ENCODE measurements around the gene RHOT2. TPM values are rescaled to one million over a fixed set of nuclear protein-coding genes. Genes with fewer than 3 reads are reported as not detected.
A peak's percentile ranks its signal among the peaks of the same experiment; 100 is the strongest.

The RHOT2 gene
- total and polyA plus RNA-seq, 2 of the 8 experiments (the other 6 are each of a cell fraction or from before 2014, with no cell fraction given): 149 to 194 TPM

DNA sequence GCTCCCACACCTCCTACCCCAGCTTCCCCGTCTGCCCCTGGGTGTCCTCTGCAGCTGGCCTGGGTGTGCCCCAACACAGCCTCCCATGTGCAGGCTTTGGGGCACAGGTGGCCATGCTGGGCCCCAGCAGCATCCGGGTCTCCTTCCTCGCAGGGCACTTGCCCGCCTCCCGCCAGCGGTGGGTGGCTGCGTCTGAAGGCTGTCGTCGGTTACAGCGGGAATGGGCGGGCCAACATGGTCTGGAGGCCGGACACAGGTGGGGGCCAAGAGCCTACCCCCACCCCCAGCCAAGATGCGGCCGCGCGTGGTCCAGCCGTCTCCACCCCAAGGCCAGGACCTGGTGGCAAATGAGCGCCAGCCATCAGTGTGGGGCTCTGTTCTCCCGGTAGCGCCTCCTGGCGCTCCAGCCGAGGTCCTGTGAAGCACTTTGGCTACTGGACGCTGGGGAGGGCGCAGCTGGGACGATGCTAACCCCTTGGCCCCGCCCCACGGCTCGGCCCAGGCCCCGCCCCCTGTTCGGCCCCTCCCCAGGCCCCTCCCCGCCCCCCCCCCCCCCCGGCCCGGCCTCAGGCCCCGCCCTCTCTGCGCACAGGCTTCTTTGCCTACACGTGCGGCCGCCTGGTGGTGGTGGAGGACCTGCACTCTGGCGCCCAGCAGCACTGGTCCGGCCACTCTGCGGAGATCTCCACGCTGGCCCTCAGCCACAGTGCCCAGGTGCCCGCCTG is 7.3 kb upstream of the RHOT2 start (continued):
- TF ChIP-seq USF2 (IDR thresholded peaks at IDR 0.05; ENCODE audit: low read length) (no peak), HDAC6 (IDR thresholded peaks at IDR 0.05; ENCODE audit: low read depth, low read length) (no peak), BACH1 (IDR thresholded peaks at IDR 0.05; ENCODE audit: low read length) (no peak; the same call in 1 of the 2 replicates), GABPA (IDR thresholded peaks at IDR 0.05; ENCODE audit: borderline replicate concordance, insufficient read depth, low read length) (peak; percentile 62; the same call in 1 of the 2 replicates), RFX5 (IDR thresholded peaks at IDR 0.05; ENCODE audit: borderline replicate concordance, low read depth, low read length) (no peak), ATF2 (IDR thresholded peaks at IDR 0.05; ENCODE audit: low read length) (no peak), NRF1 (IDR thresholded peaks at IDR 0.05; ENCODE audit: low read depth, low read length) (no peak), TCF12 (IDR thresholded peaks at IDR 0.05; ENCODE audit: low read depth, low read length) (no peak), MAX (IDR thresholded peaks at IDR 0.05) (peak; percentile 86), NANOG (IDR thresholded peaks at IDR 0.05; ENCODE audit: insufficient read depth, low read depth, low read length, poor library complexity, severe bottlenecking) (peak; percentile 3), MAFK (IDR thresholded peaks at IDR 0.05; ENCODE audit: low read depth, low read length) (no peak), RXRA (IDR thresholded peaks at IDR 0.05; ENCODE audit: insufficient read depth, low read depth, low read length) (no peak), SAP30 (IDR thresholded peaks at IDR 0.05; ENCODE audit: insufficient read depth, insufficient replicate concordance, low read length) (no peak), RAD21 (IDR thresholded peaks at IDR 0.05 in 1 of 2, conservative IDR thresholded peaks at IDR 0.05 in 1 of 2; ENCODE audit: low read depth in 2 of 2, low read length in 2 of 2) (peak; percentile 39 to 44), TAF1 (IDR thresholded peaks at IDR 0.05; ENCODE audit: low read depth, low read length) (0 out of 2 replicates have a peak, but pooled peaks have one; percentile 60), KDM1A (IDR thresholded peaks at IDR 0.05; ENCODE audit: borderline replicate concordance, low read length) (no peak)
- TF ChIP-seq, protein P1, sequence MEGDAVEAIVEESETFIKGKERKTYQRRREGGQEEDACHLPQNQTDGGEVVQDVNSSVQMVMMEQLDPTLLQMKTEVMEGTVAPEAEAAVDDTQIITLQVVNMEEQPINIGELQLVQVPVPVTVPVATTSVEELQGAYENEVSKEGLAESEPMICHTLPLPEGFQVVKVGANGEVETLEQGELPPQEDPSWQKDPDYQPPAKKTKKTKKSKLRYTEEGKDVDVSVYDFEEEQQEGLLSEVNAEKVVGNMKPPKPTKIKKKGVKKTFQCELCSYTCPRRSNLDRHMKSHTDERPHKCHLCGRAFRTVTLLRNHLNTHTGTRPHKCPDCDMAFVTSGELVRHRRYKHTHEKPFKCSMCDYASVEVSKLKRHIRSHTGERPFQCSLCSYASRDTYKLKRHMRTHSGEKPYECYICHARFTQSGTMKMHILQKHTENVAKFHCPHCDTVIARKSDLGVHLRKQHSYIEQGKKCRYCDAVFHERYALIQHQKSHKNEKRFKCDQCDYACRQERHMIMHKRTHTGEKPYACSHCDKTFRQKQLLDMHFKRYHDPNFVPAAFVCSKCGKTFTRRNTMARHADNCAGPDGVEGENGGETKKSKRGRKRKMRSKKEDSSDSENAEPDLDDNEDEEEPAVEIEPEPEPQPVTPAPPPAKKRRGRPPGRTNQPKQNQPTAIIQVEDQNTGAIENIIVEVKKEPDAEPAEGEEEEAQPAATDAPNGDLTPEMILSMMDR (IDR thresholded peaks at IDR 0.05; ENCODE audit: control extremely low read depth in 1 of 3, insufficient read depth in 1 of 3, low read depth in 1 of 3, low read length in 3 of 3): peak in 2 of 3 experiments; percentile 62 to 70; a peak in 3 of 4 replicates

All from H1 (cell line).